Naive thymus-derived CD4-positive, alpha-beta T cell (primary cell): ENCODE results near the gene GLE1. TPM values are rescaled to one million over a fixed set of nuclear protein-coding genes. Genes with fewer than 3 reads are reported as not detected.

Source experiments
- ATAC-seq: fragments of 150-1000 bp; cut with Tn5 transposase; 2 replicates; pipeline ENCODE4 v1.10.0; 2021; ENCODE audit warnings: mild to moderate bottlenecking, moderate library complexity
- CTCF ChIA-PET: fragments of 350-600 bp; sonication (Branson Sonifier 250); formaldehyde crosslinking; loops from one replicate; lab custom pipeline; 2021; ENCODE audit warnings: antibody characterized with exemption; lab: Charles Lee
- POLR2A ChIA-PET: fragments of 350-600 bp; sonication (Branson Sonifier 250); formaldehyde crosslinking; loops from one replicate; lab custom pipeline; 2021; ENCODE audit warnings: antibody characterized with exemption, inconsistent platforms; lab: Charles Lee
- DNase-seq, 9 donors: peaks; one replicate each; pipeline versions ENCODE4 v3.0.0 to v3.0.0-alpha.2; 2020 to 2022; ENCODE audit warnings: mixed read lengths in 1 of 9
- H3K27ac ChIP-seq: one replicate; pipeline ENCODE4 v1.7.0; 2013; ENCODE audit warnings: mild to moderate bottlenecking, low read depth, low read length, moderate library complexity
- H3K27me3 ChIP-seq, 2 donors: one replicate each; pipeline ENCODE4 v1.7.0; 2013; ENCODE audit warnings: low read length in 2 of 2, mild to moderate bottlenecking in 2 of 2, moderate library complexity in 2 of 2; ENCODE audit not compliant: control insufficient read depth in 2 of 2, insufficient read depth in 2 of 2
- H3K36me3 ChIP-seq, 3 experiments: 1 replicate in 2 of 3; 2 replicates in 1 of 3; pipeline ENCODE4 v1.7.0; 2013; ENCODE audit warnings: low read length in 3 of 3, mild to moderate bottlenecking in 3 of 3, moderate library complexity in 1 of 3; ENCODE audit not compliant: insufficient read depth in 3 of 3, control insufficient read depth in 2 of 3
- H3K4me1 ChIP-seq, 2 donors: one replicate each; pipeline ENCODE4 v1.7.0; 2013; ENCODE audit warnings: low read length in 2 of 2, mild to moderate bottlenecking in 2 of 2, moderate library complexity in 1 of 2; ENCODE audit not compliant: control insufficient read depth in 2 of 2, insufficient read depth in 2 of 2
- H3K4me3 ChIP-seq: 2 replicates; pipeline ENCODE4 v1.7.0; 2013; ENCODE audit warnings: mild to moderate bottlenecking, low read length
- H3K9me3 ChIP-seq, 3 experiments: 1 replicate in 2 of 3; 2 replicates in 1 of 3; pipeline ENCODE4 v1.7.0; 2013; ENCODE audit warnings: low read length in 3 of 3; ENCODE audit not compliant: control insufficient read depth in 2 of 3
- H3K27ac Mint-ChIP-seq, 9 donors: one replicate each; pipeline ENCODE4 v1.8.0; 2020 to 2022; ENCODE audit warnings: mixed read lengths in 9 of 9, mild to moderate bottlenecking in 8 of 9, moderate library complexity in 5 of 9, inconsistent platforms in 2 of 9
- H3K27me3 Mint-ChIP-seq, 5 donors: one replicate each; pipeline ENCODE4 v1.8.0; 2021 to 2022; ENCODE audit warnings: mixed read lengths in 5 of 5, mild to moderate bottlenecking in 1 of 5
- H3K36me3 Mint-ChIP-seq, 5 donors: one replicate each; pipeline ENCODE4 v1.8.0; 2020 to 2022; ENCODE audit warnings: mixed read lengths in 5 of 5, mild to moderate bottlenecking in 3 of 5, inconsistent platforms in 1 of 5
- H3K4me1 Mint-ChIP-seq, 7 donors: one replicate each; pipeline ENCODE4 v1.8.0; 2020 to 2022; ENCODE audit warnings: mixed read lengths in 7 of 7, mild to moderate bottlenecking in 3 of 7, inconsistent platforms in 1 of 7
- H3K4me3 Mint-ChIP-seq, 10 donors: one replicate each; pipeline ENCODE4 v1.8.0; 2020 to 2022; ENCODE audit warnings: mild to moderate bottlenecking in 10 of 10, mixed read lengths in 10 of 10, moderate library complexity in 6 of 10, inconsistent platforms in 2 of 10
- H3K9me3 Mint-ChIP-seq, 11 donors: one replicate each; pipeline ENCODE4 v1.8.0; 2020 to 2022; ENCODE audit warnings: mixed read lengths in 11 of 11, mild to moderate bottlenecking in 4 of 11, inconsistent platforms in 1 of 11, moderate library complexity in 1 of 11
- intact Hi-C, 2 donors: fragments of 100-400 bp; cut with micrococcal nuclease; formaldehyde crosslinking; loops; one replicate each; pipeline ENCODE4 v1.15.1; 2023
- polyA plus RNA-seq, 2 donors: library from polyadenylated mRNA; unstranded; fragments of 300-500 nt; fragmentation: Illumina TruSeq; gene quantifications; one replicate each; pipeline ENCODE4 v1.2.3, GENCODE V29; 2021
- total RNA-seq, 6 experiments: library from RNA in 5 of 6; stranded (reverse) in 5 of 6; gene quantifications; 1 replicate in 5 of 6; 2 replicates in 1 of 6; pipeline ENCODE4 v1.2.3 and lab custom pipeline; 2021 to 2026

Gene GLE1
- total and polyA plus RNA-seq, 7 experiments from 2014 or later, result 14.2 to 46.5 (median 30.5) TPM

DNA sequence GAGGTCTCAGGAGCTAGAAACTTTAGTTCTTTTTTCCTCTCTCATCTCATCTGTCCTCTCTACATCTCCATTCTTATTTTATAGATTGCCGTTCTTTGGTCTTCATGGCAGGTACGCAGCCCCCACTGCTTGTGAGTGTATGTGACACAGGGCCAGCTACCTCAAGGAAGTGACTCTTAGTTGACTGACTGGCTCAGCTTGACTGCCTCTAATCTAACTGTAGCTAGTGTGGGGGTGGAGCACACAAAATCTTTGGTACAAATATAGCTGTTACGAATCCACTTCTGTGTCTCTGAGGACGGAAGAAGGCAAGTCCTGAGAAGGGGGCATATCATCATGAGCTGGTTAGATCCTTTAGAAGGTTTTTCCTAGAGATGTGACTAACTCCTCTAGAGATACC is 28.1 kb downstream of the GLE1 start:
- no peak overlapping the region for H3K27ac ChIP-seq
- Mint-ChIP-seq H3K4me1 (peaks cover 0 to 3% (median 0%) of the 10 kb centered on the region in 7 donors), H3K27me3 (no peaks in the 10 kb centered on the region), H3K27ac (peak overlapping the region in 4 of 9 donors; percentile 45 to 70 (median 58)), H3K9me3 (no peaks in the 10 kb centered on the region), H3K36me3 (peaks cover 6 to 39% (median 21%) of the 10 kb centered on the region in 5 donors), H3K4me3 (no peak overlapping the region)
- ChIA-PET CTCF (interaction anchor here (0.7 kb wide), 2 partner anchors 62 to 76 kb away, joined by 3 read pairs; no protein-coding TSS in a partner anchor), POLR2A (no interaction called here)
- no peak overlapping the region for H3K4me3 ChIP-seq
- H3K36me3 ChIP-seq, result peaks cover 12 to 85% (median 26%) of the 10 kb centered on the region in 3 experiments
- no peaks in the 10 kb centered on the region for H3K4me1 ChIP-seq
- ATAC-seq, result no peak
- DNase-seq, result no peak
- no peaks in the 10 kb centered on the region for H3K9me3 ChIP-seq
- no peaks in the 10 kb centered on the region for H3K27me3 ChIP-seq
- intact Hi-C loops, result no loop called here

GRCh38 chr9:128540634-128541360 is 36.3 kb downstream of the GLE1 start:
- DNase-seq (no peak), ATAC-seq (no peak)
- Mint-ChIP-seq H3K4me3 (no peak overlapping the region), H3K9me3 (no peaks in the 10 kb centered on the region), H3K4me1 (peaks cover 0 to 2% (median 0%) of the 10 kb centered on the region in 7 donors), H3K27me3 (no peaks in the 10 kb centered on the region), H3K27ac (peak overlapping the region in 3 of 9 donors; percentile 4 to 52 (median 9)), H3K36me3 (peaks cover 10 to 48% (median 27%) of the 10 kb centered on the region in 5 donors)
- ChIA-PET POLR2A (interaction anchor here (0.6 to 6.8 kb wide), 5 partner anchors 11 to 39 kb away, joined by 3 to 53 read pairs (median 3); partner anchors contain the start of gene SPTAN1), CTCF (interaction anchor here (0.6 kb wide), 1 partner anchor 9 kb away, joined by 3 read pairs; no protein-coding TSS in a partner anchor)
- intact Hi-C loops, result no loop called here
- Histone ChIP-seq H3K36me3 (peaks cover 27 to 67% (median 32%) of the 10 kb centered on the region in 3 experiments), H3K4me3 (no peak overlapping the region), H3K27ac (no peak overlapping the region), H3K4me1 (peaks cover 0 to 8% of the 10 kb centered on the region in 2 donors), H3K27me3 (no peaks in the 10 kb centered on the region), H3K9me3 (no peaks in the 10 kb centered on the region)

- no peak for DNase-seq
- Histone ChIP-seq H3K4me3 (no peak overlapping the region), H3K9me3 (no peaks in the 10 kb centered on the region), H3K4me1 (peaks cover 10% of the 10 kb centered on the region in 2 donors), H3K36me3 (peaks cover 0 to 10% (median 5%) of the 10 kb centered on the region in 3 experiments), H3K27me3 (no peaks in the 10 kb centered on the region), H3K27ac (no peak overlapping the region)
- no peak overlapping the region for H3K27ac Mint-ChIP-seq
- peaks cover 0 to 9% (median 8%) of the 10 kb centered on the region in 5 donors for H3K36me3 Mint-ChIP-seq
- no peaks in the 10 kb centered on the region for H3K9me3 Mint-ChIP-seq
- ATAC-seq, result no peak
- H3K4me1 Mint-ChIP-seq, result peaks cover 2 to 29% (median 21%) of the 10 kb centered on the region in 7 donors
- H3K27me3 Mint-ChIP-seq, result no peaks in the 10 kb centered on the region
- ChIA-PET CTCF (no interaction called here), POLR2A (interaction anchor here (0.9 kb wide), 1 partner anchor 45 kb away, joined by 4 read pairs; no protein-coding TSS in a partner anchor)
- no peak overlapping the region for H3K4me3 Mint-ChIP-seq
- intact Hi-C loops, result loop anchor here in 1 of 2 donors (5.0 kb wide), 1 partner anchor 566 kb away; the partner anchor contains the start of genes CRAT and PTPA
Measured at GRCh38 chr9:128546504-128546903, 42.0 kb downstream of the GLE1 start.

- POLR2A ChIA-PET, result no interaction called here
- H3K36me3 Mint-ChIP-seq, result peaks cover 0 to 1% (median 0%) of the 10 kb centered on the region in 5 donors
- H3K4me3 ChIP-seq, result no peak overlapping the region
- CTCF ChIA-PET, result no interaction called here
- peaks cover 7 to 34% (median 26%) of the 10 kb centered on the region in 7 donors for H3K4me1 Mint-ChIP-seq
- intact Hi-C loops, result loop anchor here in 1 of 2 donors (5.0 kb wide), 1 partner anchor 563 kb away; the partner anchor contains the start of genes CRAT and PTPA
- DNase-seq, result no peak
- no peaks in the 10 kb centered on the region for H3K27me3 ChIP-seq
- H3K27me3 Mint-ChIP-seq, result no peaks in the 10 kb centered on the region
- H3K4me1 ChIP-seq, result peaks cover 14 to 15% of the 10 kb centered on the region in 2 donors
- no peaks in the 10 kb centered on the region for H3K9me3 ChIP-seq
- no peak for ATAC-seq
- no peaks in the 10 kb centered on the region for H3K9me3 Mint-ChIP-seq
- peak overlapping the region in 2 of 9 donors; percentile 40 to 82 for H3K27ac Mint-ChIP-seq
- no peak overlapping the region for H3K4me3 Mint-ChIP-seq
- no peaks in the 10 kb centered on the region for H3K36me3 ChIP-seq
- no peak overlapping the region for H3K27ac ChIP-seq
Measured at GRCh38 chr9:128548876-128549275, 44.4 kb downstream of the GLE1 start.

DNA sequence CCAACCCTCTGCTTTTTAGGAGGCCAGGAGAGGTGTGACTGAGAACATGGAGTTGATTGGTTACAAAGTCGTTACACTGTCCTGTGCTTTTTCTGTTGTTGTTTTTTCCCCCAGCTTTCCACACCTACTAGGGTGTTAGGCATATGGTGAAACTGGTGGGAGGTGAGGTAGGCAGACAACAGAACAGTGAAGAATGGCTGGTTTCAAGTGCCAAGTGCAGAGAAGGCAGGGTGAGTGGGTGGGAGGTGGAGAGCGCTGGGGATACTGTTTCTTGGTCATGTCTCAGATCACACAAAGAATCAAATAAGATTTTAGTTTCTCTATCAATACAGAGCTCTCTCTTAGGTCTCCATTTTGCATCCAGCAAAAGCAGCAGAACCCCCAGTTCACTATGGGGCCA is 45.7 kb downstream of the GLE1 start:
- Histone ChIP-seq H3K27ac (peak overlapping the region; percentile 94), H3K36me3 (no peaks in the 10 kb centered on the region), H3K9me3 (no peaks in the 10 kb centered on the region), H3K4me3 (no peak overlapping the region), H3K27me3 (no peaks in the 10 kb centered on the region), H3K4me1 (peaks cover 26 to 28% of the 10 kb centered on the region in 2 donors)
- Mint-ChIP-seq H3K27me3 (no peaks in the 10 kb centered on the region), H3K36me3 (no peaks in the 10 kb centered on the region), H3K27ac (peak overlapping the region; percentile 45 to 98 (median 97)), H3K4me1 (peaks cover 7 to 34% (median 26%) of the 10 kb centered on the region in 7 donors), H3K4me3 (peak overlapping the region in 8 of 10 donors; percentile 39 to 94 (median 62)), H3K9me3 (no peaks in the 10 kb centered on the region)
- POLR2A ChIA-PET, result interaction anchor here (0.6 to 5.3 kb wide), 15 partner anchors 9 to 300 kb away, joined by 3 to 53 read pairs (median 4); partner anchors contain the start of genes GLE1 and URM1
- DNase-seq (peak in 2 of 9 donors; percentile 2 to 61), ATAC-seq (no peak)
- CTCF ChIA-PET, result interaction anchor here (0.8 kb wide), 1 partner anchor 9 kb away, joined by 3 read pairs; no protein-coding TSS in a partner anchor
- intact Hi-C loops, result loop anchor here (5.0 kb wide), 5 partner anchors 37 to 352 kb away; partner anchors contain the start of genes COQ4 (in 1 of the 2), SET (in 1 of the 2) and TRUB2 (in 1 of the 2)
